Endothelial cell of umbilical vein (primary cell): ENCODE measurements around the gene IL10.

Experiments
- EZH2 ChIP-seq: IDR thresholded peaks from 2 replicates; pipeline ENCODE4 v1.6.1; 2012; ENCODE audit warnings: borderline replicate concordance, low read depth, mild to moderate bottlenecking, moderate library complexity, low read length, inconsistent platforms; ENCODE audit not compliant: severe bottlenecking
- GATA2 ChIP-seq: IDR thresholded peaks from 2 replicates; pipeline ENCODE4 v1.7.0; 2011; ENCODE audit warnings: low read depth, mild to moderate bottlenecking, moderate library complexity, mixed read lengths, low read length; ENCODE audit not compliant: insufficient read length, insufficient read depth
- JUN ChIP-seq: IDR thresholded peaks from 2 replicates; pipeline ENCODE4 v1.6.1; 2011; ENCODE audit warnings: borderline replicate concordance, low read depth; ENCODE audit not compliant: insufficient read length, insufficient read depth
- MAX ChIP-seq: IDR thresholded peaks from 2 replicates; pipeline ENCODE4 v1.6.1; 2011; ENCODE audit not compliant: insufficient read depth, insufficient read length
- MYC ChIP-seq: IDR thresholded peaks from one replicate; pipeline ENCODE4 v1.6.1; 2011; ENCODE audit warnings: mild to moderate bottlenecking, low read depth, low read length
- POLR2A ChIP-seq: IDR thresholded peaks from 2 replicates; pipeline ENCODE4 v1.6.1; 2012; ENCODE audit warnings: low read depth, mild to moderate bottlenecking, control low read depth, low read length
- POLR2AphosphoS5 ChIP-seq: IDR thresholded peaks from 2 replicates; pipeline ENCODE4 v1.6.1; 2012; ENCODE audit warnings: low read depth, mild to moderate bottlenecking, control low read depth, low read length, moderate library complexity; ENCODE audit not compliant: insufficient read depth
- TF ChIP-seq, protein P1 (sequence below), 2 donors: IDR thresholded peaks; 1 replicate in 1 of 2; 2 replicates in 1 of 2; pipeline ENCODE4 v1.5.1; 2011; ENCODE audit warnings: low read length in 2 of 2, mild to moderate bottlenecking in 2 of 2, moderate library complexity in 2 of 2, control low read depth in 1 of 2, inconsistent platforms in 1 of 2, low read depth in 1 of 2; ENCODE audit not compliant: insufficient read depth in 1 of 2; ENCODE audit errors: extremely low read depth in 1 of 2

DNA sequence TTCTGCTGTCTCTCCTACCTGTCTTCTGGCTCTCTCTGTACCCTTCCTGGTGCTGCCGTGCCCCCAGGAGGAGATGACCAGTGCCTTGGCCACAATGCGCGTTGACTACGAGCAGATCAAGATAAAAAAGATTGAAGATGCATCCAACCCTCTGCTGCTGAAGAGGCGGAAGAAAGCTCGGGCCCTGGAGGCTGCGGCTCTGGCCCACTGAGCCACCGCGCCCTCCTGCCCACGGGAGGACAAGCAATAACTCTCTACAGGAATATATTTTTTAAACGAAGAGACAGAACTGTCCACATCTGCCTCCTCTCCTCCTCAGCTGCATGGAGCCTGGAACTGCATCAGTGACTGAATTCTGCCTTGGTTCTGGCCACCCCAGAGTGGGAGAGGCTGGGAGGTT is 39.8 kb downstream of the IL10 start:
- TF ChIP-seq, protein P1, sequence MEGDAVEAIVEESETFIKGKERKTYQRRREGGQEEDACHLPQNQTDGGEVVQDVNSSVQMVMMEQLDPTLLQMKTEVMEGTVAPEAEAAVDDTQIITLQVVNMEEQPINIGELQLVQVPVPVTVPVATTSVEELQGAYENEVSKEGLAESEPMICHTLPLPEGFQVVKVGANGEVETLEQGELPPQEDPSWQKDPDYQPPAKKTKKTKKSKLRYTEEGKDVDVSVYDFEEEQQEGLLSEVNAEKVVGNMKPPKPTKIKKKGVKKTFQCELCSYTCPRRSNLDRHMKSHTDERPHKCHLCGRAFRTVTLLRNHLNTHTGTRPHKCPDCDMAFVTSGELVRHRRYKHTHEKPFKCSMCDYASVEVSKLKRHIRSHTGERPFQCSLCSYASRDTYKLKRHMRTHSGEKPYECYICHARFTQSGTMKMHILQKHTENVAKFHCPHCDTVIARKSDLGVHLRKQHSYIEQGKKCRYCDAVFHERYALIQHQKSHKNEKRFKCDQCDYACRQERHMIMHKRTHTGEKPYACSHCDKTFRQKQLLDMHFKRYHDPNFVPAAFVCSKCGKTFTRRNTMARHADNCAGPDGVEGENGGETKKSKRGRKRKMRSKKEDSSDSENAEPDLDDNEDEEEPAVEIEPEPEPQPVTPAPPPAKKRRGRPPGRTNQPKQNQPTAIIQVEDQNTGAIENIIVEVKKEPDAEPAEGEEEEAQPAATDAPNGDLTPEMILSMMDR (IDR thresholded peaks at IDR 0.05; ENCODE audit: extremely low read depth in 1 of 2, insufficient read depth in 1 of 2, low read depth in 1 of 2, low read length in 2 of 2) = no peak
- TF ChIP-seq POLR2AphosphoS5 = no peak
- TF ChIP-seq EZH2 = no peak
- no peak for TF ChIP-seq MAX
- TF ChIP-seq POLR2A = no peak
- TF ChIP-seq MYC = no peak
- TF ChIP-seq JUN = no peak
- no peak for TF ChIP-seq GATA2
